ENCODE results near the gene LLGL2. TPM values are rescaled to one million over a fixed set of nuclear protein-coding genes. Genes with fewer than 3 reads are reported as not detected.

LLGL2 gene
- total RNA-seq, 1 donor from 2014 or later: 3.4 TPM

GRCh38 chr17:75505640-75506039 is 19.9 kb upstream of the LLGL2 start:
- no peak for DNase-seq (ENCODE audit: extremely low read depth, low read depth, low spot score)

GRCh38 chr17:75506134-75506533 is 19.4 kb upstream of the LLGL2 start:
- DNase-seq (ENCODE audit: extremely low read depth, low read depth, low spot score): no peak

GRCh38 chr17:75506888-75507287 is 18.6 kb upstream of the LLGL2 start:
- no peak for DNase-seq (ENCODE audit: extremely low read depth, low read depth, low spot score)

- no peak for DNase-seq (ENCODE audit: extremely low read depth, low read depth, low spot score)
These were observed 17.5 kb upstream of the LLGL2 start for GRCh38 chr17:75507733-75508719.

GRCh38 chr17:75508931-75509361 is 16.6 kb upstream of the LLGL2 start:
- DNase-seq (ENCODE audit: extremely low read depth, low read depth, low spot score): no peak

- no peak for DNase-seq (ENCODE audit: extremely low read depth, low read depth, low spot score)
These were observed 15.8 kb upstream of the LLGL2 start for GRCh38 chr17:75509528-75510258.

GRCh38 chr17:75511270-75511609 is 14.3 kb upstream of the LLGL2 start:
- DNase-seq (ENCODE audit: extremely low read depth, low read depth, low spot score): no peak

GRCh38 chr17:75511610-75512575 is 13.6 kb upstream of the LLGL2 start:
- no peak for DNase-seq (ENCODE audit: extremely low read depth, low read depth, low spot score)

- no peak for DNase-seq (ENCODE audit: extremely low read depth, low read depth, low spot score)
These were observed 12.4 kb upstream of the LLGL2 start for GRCh38 chr17:75512926-75513640.

- no peak for DNase-seq (ENCODE audit: extremely low read depth, low read depth, low spot score)
These were observed 11.9 kb upstream of the LLGL2 start for GRCh38 chr17:75513641-75514000.

- no peak for DNase-seq (ENCODE audit: extremely low read depth, low read depth, low spot score)
These were observed 11.1 kb upstream of the LLGL2 start for GRCh38 chr17:75514299-75514918.

- DNase-seq (ENCODE audit: extremely low read depth, low read depth, low spot score): no peak
These were observed 10.5 kb upstream of the LLGL2 start for GRCh38 chr17:75514919-75515495.

- peak; percentile 27 for DNase-seq (ENCODE audit: extremely low read depth, low read depth, low spot score)
These were observed 9.8 kb upstream of the LLGL2 start, which contains the start of gene CASKIN2 for GRCh38 chr17:75515496-75516254. TSS of gene CASKIN2 (minus strand) at chr17:75515537. CDS start at chr17:75513804, 1,733 bp downstream.

- DNase-seq (ENCODE audit: extremely low read depth, low read depth, low spot score): no peak
These were observed 9.3 kb upstream of the LLGL2 start, which contains the start of gene TSEN54 for GRCh38 chr17:75516255-75516618. TSS of gene TSEN54 (plus strand) at chr17:75516528. CDS start at chr17:75516561, 33 bp downstream.

- no peak for DNase-seq (ENCODE audit: extremely low read depth, low read depth, low spot score)
These were observed 8.7 kb upstream of the LLGL2 start for GRCh38 chr17:75516619-75517296.

GRCh38 chr17:75517297-75517865 is 8.1 kb upstream of the LLGL2 start:
- no peak for DNase-seq (ENCODE audit: extremely low read depth, low read depth, low spot score)

GRCh38 chr17:75518201-75518600 is 7.3 kb upstream of the LLGL2 start:
- DNase-seq (ENCODE audit: extremely low read depth, low read depth, low spot score): no peak

Measured in glomerular endothelial cell (primary cell).